Endothelial cell of umbilical vein (primary cell): ENCODE measurements around the gene IGHMBP2.

Experiments used
- CTCF ChIP-seq, 2 donors: IDR thresholded peaks; 1 replicate in 1 of 2; 2 replicates in 1 of 2; pipeline ENCODE4 v1.5.1; 2011; ENCODE audit warnings: low read length in 2 of 2, mild to moderate bottlenecking in 2 of 2, moderate library complexity in 2 of 2, control low read depth in 1 of 2, inconsistent platforms in 1 of 2, low read depth in 1 of 2; ENCODE audit not compliant: insufficient read depth in 1 of 2; ENCODE audit errors: extremely low read depth in 1 of 2
- MAX ChIP-seq: IDR thresholded peaks from 2 replicates; pipeline ENCODE4 v1.6.1; 2011; ENCODE audit not compliant: insufficient read depth, insufficient read length
- POLR2AphosphoS5 ChIP-seq: IDR thresholded peaks from 2 replicates; pipeline ENCODE4 v1.6.1; 2012; ENCODE audit warnings: low read depth, mild to moderate bottlenecking, control low read depth, low read length, moderate library complexity; ENCODE audit not compliant: insufficient read depth

GRCh38 chr11:68923614-68924013 is 19.9 kb downstream of the IGHMBP2 start:
- TF ChIP-seq POLR2AphosphoS5 (no peak), CTCF (IDR thresholded peaks at IDR 0.05; ENCODE audit: extremely low read depth in 1 of 2, insufficient read depth in 1 of 2, low read depth in 1 of 2, low read length in 2 of 2) (no peak), MAX (no peak)
